K562 (cell line): ENCODE measurements around the gene DSTYK. TPM values are rescaled to one million over a fixed set of nuclear protein-coding genes. Genes with fewer than 3 reads are reported as not detected.

ENCODE experiments used
- BRD4 ChIP-seq: fragments of 200-600 bp; sonication (generic); IDR thresholded peaks from 2 replicates; pipeline ENCODE4 v1.6.1; 2017; ENCODE audit warnings: inconsistent platforms
- HNRNPUL1 ChIP-seq: fragments of 200-400 bp; formaldehyde crosslinking; IDR thresholded peaks from 2 replicates; pipeline ENCODE4 v1.6.1; 2017; ENCODE audit warnings: low read length
- HOXB6 ChIP-seq: fragments of 250-450 bp; sonication (Bioruptor Pico); IDR thresholded peaks from 2 replicates; pipeline ENCODE4 v1.5.1; 2022; ENCODE audit warnings: mild to moderate bottlenecking, borderline replicate concordance
- HSF4 ChIP-seq: fragments of 250-450 bp; sonication (Bioruptor Pico); IDR thresholded peaks from 2 replicates; pipeline ENCODE4 v2.1.2; 2022; ENCODE audit warnings: mild to moderate bottlenecking, moderate library complexity, borderline replicate concordance
- KAT2B ChIP-seq: IDR thresholded peaks from one replicate; pipeline ENCODE4 v1.6.1; 2012; ENCODE audit warnings: low read depth, mild to moderate bottlenecking, control low read depth, inconsistent platforms, low read length, moderate library complexity
- LCOR ChIP-seq: sonication (generic); formaldehyde crosslinking; IDR thresholded peaks from 2 replicates; pipeline ENCODE4 v1.8.0; 2022; ENCODE audit warnings: mild to moderate bottlenecking, missing genetic modification reagents
- NFIC ChIP-seq: fragments of 450-650 bp; IDR thresholded peaks from 2 replicates; pipeline ENCODE4 v1.6.1; 2017; ENCODE audit warnings: mild to moderate bottlenecking, inconsistent platforms
- ZNF146 ChIP-seq: IDR thresholded peaks from one replicate; pipeline ENCODE4 v1.6.1; 2018; ENCODE audit warnings: missing compliant biosample characterization; ENCODE audit not compliant: unreplicated experiment
- polyA plus RNA-seq, 8 experiments: library from polyadenylated mRNA; depleted of rRNA in 4 of 8; stranded (reverse) in 5 of 8; unstranded in 3 of 8; fragments of >200 nt; fragmentation: Nextera tagmentation in 2 of 8; fragmentation: Illumina TruSeq in 1 of 8; extraction: Ambion mirVana in 2 of 8; extraction: Trizol in 1 of 8; gene quantifications; 2 replicates each; pipeline versions ENCODE4 v1.2.1 to v1.2.3, GENCODE V29; 2011 to 2014; ENCODE audit warnings: inconsistent platforms in 1 of 8, missing spikeins in 1 of 8
- total RNA-seq, 7 experiments: library from RNA; depleted of rRNA in 6 of 7; stranded (reverse); fragments of >200 nt in 6 of 7; fragmentation: Illumina TruSeq in 2 of 7; extraction: Trizol in 2 of 7; gene quantifications; 2 replicates each; pipeline versions ENCODE4 v1.2.1 to v1.2.3, GENCODE V29; 2011 to 2021; ENCODE audit warnings: low replicate concordance in 1 of 7
- TF ChIP-seq, protein P1 (sequence below): fragments of 200-800 bp; sonication (Bioruptor generic); IDR thresholded peaks from 2 replicates; pipeline ENCODE4 v1.6.1; 2016; ENCODE audit warnings: missing genetic modification characterization, missing compliant biosample characterization
- TF ChIP-seq, protein P2 (sequence below), 2 experiments: fragments of 450-650 bp; formaldehyde crosslinking in 1 of 2; IDR thresholded peaks; 2 replicates each; pipeline versions ENCODE4 v1.4.0 to v1.6.1; 2014 to 2020; ENCODE audit warnings: mild to moderate bottlenecking in 2 of 2, borderline replicate concordance in 1 of 2, low read depth in 1 of 2
- TF ChIP-seq, protein P3 (sequence below): sonication (generic); formaldehyde crosslinking; IDR thresholded peaks from 2 replicates; pipeline ENCODE4 v1.8.0; 2022; ENCODE audit warnings: missing genetic modification reagents, mild to moderate bottlenecking, moderate library complexity, borderline replicate concordance

DSTYK gene
- total and polyA plus RNA-seq, 9 of the 15 experiments (the other 6 are each of a cell fraction or from before 2014, with no cell fraction given), result 4.2 to 7.1 (median 6.2) TPM

DNA sequence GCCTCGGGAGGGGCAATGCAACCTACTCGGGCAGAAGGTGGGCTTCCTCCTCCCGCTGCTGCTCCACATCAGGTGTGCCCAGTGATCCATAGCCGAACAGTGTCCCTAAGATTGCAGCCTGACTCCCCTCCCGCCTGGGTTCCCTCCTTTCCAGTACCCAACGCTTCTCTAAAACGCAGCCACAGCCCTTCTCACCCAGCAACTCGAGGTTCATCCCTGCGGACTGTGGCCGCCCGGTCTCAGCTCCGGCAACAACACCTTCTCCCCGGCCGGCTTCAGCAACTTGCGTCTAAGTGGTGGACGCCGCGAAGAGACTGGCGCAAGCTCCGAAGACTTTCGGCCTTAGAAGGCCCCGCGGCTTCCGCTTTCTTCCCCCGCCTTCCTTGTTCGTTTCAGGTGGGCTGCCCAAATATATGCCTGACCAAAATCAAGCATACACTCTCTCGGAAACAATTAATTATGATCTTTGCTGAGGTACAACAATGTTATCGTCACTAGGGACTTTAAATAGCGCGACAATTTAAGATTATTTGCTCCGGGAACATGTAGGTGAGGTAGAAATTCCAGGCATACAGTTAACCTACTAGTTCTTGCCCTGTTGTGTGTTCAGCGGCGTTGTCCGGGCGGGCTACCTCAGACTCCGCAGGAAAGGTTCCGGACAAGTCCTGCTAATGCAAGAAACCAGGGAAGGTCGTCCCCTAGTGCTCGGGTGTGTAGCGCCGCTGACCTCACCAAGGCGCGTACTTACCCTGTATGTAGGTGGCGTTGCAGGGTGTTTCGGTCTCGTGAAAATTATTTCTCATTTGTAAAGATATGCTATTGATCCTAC lies 89.6 kb downstream of the DSTYK start, which contains the start of gene RBBP5 (continued):
- TF ChIP-seq, protein P1, sequence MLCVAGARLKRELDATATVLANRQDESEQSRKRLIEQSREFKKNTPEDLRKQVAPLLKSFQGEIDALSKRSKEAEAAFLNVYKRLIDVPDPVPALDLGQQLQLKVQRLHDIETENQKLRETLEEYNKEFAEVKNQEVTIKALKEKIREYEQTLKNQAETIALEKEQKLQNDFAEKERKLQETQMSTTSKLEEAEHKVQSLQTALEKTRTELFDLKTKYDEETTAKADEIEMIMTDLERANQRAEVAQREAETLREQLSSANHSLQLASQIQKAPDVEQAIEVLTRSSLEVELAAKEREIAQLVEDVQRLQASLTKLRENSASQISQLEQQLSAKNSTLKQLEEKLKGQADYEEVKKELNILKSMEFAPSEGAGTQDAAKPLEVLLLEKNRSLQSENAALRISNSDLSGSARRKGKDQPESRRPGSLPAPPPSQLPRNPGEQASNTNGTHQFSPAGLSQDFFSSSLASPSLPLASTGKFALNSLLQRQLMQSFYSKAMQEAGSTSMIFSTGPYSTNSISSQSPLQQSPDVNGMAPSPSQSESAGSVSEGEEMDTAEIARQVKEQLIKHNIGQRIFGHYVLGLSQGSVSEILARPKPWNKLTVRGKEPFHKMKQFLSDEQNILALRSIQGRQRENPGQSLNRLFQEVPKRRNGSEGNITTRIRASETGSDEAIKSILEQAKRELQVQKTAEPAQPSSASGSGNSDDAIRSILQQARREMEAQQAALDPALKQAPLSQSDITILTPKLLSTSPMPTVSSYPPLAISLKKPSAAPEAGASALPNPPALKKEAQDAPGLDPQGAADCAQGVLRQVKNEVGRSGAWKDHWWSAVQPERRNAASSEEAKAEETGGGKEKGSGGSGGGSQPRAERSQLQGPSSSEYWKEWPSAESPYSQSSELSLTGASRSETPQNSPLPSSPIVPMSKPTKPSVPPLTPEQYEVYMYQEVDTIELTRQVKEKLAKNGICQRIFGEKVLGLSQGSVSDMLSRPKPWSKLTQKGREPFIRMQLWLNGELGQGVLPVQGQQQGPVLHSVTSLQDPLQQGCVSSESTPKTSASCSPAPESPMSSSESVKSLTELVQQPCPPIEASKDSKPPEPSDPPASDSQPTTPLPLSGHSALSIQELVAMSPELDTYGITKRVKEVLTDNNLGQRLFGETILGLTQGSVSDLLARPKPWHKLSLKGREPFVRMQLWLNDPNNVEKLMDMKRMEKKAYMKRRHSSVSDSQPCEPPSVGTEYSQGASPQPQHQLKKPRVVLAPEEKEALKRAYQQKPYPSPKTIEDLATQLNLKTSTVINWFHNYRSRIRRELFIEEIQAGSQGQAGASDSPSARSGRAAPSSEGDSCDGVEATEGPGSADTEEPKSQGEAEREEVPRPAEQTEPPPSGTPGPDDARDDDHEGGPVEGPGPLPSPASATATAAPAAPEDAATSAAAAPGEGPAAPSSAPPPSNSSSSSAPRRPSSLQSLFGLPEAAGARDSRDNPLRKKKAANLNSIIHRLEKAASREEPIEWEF (CRISPR knock-in tag), result no peak; the same call in none of the 2 replicates
- 0 out of 2 replicates have a peak, but pooled peaks have one; percentile 70 for TF ChIP-seq HNRNPUL1
- peak; percentile 87 for TF ChIP-seq LCOR (CRISPR knock-in tag)
- TF ChIP-seq HSF4 (CRISPR knock-in tag), result no peak; the same call in 1 of the 2 replicates
- peak; percentile 78 for TF ChIP-seq KAT2B
- TF ChIP-seq ZNF146 (CRISPR knock-in tag), result no peak
- TF ChIP-seq NFIC, result peak; percentile 70
- TF ChIP-seq, protein P2, sequence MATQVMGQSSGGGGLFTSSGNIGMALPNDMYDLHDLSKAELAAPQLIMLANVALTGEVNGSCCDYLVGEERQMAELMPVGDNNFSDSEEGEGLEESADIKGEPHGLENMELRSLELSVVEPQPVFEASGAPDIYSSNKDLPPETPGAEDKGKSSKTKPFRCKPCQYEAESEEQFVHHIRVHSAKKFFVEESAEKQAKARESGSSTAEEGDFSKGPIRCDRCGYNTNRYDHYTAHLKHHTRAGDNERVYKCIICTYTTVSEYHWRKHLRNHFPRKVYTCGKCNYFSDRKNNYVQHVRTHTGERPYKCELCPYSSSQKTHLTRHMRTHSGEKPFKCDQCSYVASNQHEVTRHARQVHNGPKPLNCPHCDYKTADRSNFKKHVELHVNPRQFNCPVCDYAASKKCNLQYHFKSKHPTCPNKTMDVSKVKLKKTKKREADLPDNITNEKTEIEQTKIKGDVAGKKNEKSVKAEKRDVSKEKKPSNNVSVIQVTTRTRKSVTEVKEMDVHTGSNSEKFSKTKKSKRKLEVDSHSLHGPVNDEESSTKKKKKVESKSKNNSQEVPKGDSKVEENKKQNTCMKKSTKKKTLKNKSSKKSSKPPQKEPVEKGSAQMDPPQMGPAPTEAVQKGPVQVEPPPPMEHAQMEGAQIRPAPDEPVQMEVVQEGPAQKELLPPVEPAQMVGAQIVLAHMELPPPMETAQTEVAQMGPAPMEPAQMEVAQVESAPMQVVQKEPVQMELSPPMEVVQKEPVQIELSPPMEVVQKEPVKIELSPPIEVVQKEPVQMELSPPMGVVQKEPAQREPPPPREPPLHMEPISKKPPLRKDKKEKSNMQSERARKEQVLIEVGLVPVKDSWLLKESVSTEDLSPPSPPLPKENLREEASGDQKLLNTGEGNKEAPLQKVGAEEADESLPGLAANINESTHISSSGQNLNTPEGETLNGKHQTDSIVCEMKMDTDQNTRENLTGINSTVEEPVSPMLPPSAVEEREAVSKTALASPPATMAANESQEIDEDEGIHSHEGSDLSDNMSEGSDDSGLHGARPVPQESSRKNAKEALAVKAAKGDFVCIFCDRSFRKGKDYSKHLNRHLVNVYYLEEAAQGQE (IDR thresholded peaks at IDR 0.05; ENCODE audit: borderline replicate concordance), result peak; percentile 56; the same call in 1 of the 2 replicates
- TF ChIP-seq, protein P2 (CRISPR knock-in tag; IDR thresholded peaks at IDR 0.05; ENCODE audit: low read depth), result 0 out of 2 replicates have a peak, but pooled peaks have one; percentile 20
- TF ChIP-seq, protein P3, sequence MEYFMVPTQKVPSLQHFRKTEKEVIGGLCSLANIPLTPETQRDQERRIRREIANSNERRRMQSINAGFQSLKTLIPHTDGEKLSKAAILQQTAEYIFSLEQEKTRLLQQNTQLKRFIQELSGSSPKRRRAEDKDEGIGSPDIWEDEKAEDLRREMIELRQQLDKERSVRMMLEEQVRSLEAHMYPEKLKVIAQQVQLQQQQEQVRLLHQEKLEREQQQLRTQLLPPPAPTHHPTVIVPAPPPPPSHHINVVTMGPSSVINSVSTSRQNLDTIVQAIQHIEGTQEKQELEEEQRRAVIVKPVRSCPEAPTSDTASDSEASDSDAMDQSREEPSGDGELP (CRISPR knock-in tag), result peak; percentile 86
- TF ChIP-seq HOXB6 (CRISPR knock-in tag), result peak; percentile 89; the same call in 1 of the 2 replicates
- peak; percentile 83; the same call in 1 of the 2 replicates for TF ChIP-seq BRD4
